Liver (tissue), 3 donors: ENCODE data around the gene EME1.

ENCODE experiments used
- EGR1 ChIP-seq, 2 donors: IDR thresholded peaks; 2 replicates each; pipeline ENCODE4 v1.6.1; 2016 to 2018; ENCODE audit warnings: antibody characterized with exemption in 2 of 2, low read depth in 2 of 2
- FOXA1 ChIP-seq: IDR thresholded peaks from 2 replicates; pipeline ENCODE4 v1.6.1; 2016; ENCODE audit warnings: antibody characterized with exemption
- HNF4A ChIP-seq, 2 donors: conservative IDR thresholded peaks; 2 replicates each; pipeline ENCODE4 v1.6.1; 2016; ENCODE audit warnings: antibody characterized with exemption in 2 of 2, mild to moderate bottlenecking in 2 of 2
- RAD21 ChIP-seq, 2 donors: IDR thresholded peaks; 2 replicates each; pipeline ENCODE4 v1.6.1; 2016; ENCODE audit warnings: antibody characterized with exemption in 2 of 2, mild to moderate bottlenecking in 2 of 2
- TAF1 ChIP-seq: conservative IDR thresholded peaks from 2 replicates; pipeline ENCODE4 v1.6.1; 2016; ENCODE audit warnings: antibody characterized with exemption, mild to moderate bottlenecking
- YY1 ChIP-seq: IDR thresholded peaks from 2 replicates; pipeline ENCODE4 v1.6.1; 2016; ENCODE audit warnings: antibody characterized with exemption, mild to moderate bottlenecking
- TF ChIP-seq, protein P1 (sequence below): fragments of 150-350 bp; IDR thresholded peaks from 2 replicates; pipeline ENCODE4 v1.5.1; 2017; ENCODE audit warnings: improper control_type of control experiment, low read depth, low read length; ENCODE audit not compliant: missing input control
- TF ChIP-seq, protein P2 (sequence below): IDR thresholded peaks from 2 replicates; pipeline ENCODE4 v1.6.1; 2016; ENCODE audit warnings: antibody characterized with exemption, mild to moderate bottlenecking
- TF ChIP-seq, protein P3 (sequence below): IDR thresholded peaks from 2 replicates; pipeline ENCODE4 v1.6.1; 2016; ENCODE audit warnings: antibody characterized with exemption
- donor health status: healthy.
- donor health status: healthy.

DNA sequence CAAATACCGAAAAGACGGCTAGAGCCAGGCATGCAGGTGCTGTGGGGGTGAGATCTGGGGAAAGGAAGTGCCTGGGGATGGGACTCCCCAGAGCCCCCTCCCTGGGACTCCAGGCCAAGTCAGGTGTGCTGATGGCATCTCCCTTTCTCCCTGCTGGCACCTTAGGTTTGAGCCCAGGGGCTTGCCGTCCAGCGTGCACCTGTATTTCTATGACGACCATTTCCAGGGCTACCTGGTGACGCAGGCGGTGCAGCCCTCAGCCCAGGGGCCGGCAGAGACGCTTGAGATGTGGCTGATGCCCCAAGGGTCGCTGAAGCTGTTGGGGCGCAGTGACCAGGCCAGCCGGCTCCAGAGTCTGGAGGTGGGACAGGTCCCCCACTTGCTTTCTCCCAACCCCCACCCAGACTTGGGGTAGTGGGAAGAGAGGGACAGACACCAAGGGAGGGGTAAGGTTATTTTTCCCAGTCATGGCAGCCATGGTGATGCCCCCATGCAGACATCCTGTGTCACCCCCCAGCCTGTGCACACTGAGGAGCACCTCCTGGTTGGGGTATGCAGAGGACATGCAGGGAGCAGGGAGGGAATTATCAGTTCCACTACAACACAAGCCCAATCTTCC is 16.0 kb upstream of the EME1 start:
- TF ChIP-seq, protein P1, sequence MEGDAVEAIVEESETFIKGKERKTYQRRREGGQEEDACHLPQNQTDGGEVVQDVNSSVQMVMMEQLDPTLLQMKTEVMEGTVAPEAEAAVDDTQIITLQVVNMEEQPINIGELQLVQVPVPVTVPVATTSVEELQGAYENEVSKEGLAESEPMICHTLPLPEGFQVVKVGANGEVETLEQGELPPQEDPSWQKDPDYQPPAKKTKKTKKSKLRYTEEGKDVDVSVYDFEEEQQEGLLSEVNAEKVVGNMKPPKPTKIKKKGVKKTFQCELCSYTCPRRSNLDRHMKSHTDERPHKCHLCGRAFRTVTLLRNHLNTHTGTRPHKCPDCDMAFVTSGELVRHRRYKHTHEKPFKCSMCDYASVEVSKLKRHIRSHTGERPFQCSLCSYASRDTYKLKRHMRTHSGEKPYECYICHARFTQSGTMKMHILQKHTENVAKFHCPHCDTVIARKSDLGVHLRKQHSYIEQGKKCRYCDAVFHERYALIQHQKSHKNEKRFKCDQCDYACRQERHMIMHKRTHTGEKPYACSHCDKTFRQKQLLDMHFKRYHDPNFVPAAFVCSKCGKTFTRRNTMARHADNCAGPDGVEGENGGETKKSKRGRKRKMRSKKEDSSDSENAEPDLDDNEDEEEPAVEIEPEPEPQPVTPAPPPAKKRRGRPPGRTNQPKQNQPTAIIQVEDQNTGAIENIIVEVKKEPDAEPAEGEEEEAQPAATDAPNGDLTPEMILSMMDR: no peak
- TF ChIP-seq FOXA1 (no peak), HNF4A (conservative IDR thresholded peaks at IDR 0.05) (no peak), YY1 (no peak), RAD21 (IDR thresholded peaks at IDR 0.05) (no peak), EGR1 (IDR thresholded peaks at IDR 0.05; ENCODE audit: low read depth in 2 of 2) (no peak), TAF1 (no peak)
- TF ChIP-seq, protein P2, sequence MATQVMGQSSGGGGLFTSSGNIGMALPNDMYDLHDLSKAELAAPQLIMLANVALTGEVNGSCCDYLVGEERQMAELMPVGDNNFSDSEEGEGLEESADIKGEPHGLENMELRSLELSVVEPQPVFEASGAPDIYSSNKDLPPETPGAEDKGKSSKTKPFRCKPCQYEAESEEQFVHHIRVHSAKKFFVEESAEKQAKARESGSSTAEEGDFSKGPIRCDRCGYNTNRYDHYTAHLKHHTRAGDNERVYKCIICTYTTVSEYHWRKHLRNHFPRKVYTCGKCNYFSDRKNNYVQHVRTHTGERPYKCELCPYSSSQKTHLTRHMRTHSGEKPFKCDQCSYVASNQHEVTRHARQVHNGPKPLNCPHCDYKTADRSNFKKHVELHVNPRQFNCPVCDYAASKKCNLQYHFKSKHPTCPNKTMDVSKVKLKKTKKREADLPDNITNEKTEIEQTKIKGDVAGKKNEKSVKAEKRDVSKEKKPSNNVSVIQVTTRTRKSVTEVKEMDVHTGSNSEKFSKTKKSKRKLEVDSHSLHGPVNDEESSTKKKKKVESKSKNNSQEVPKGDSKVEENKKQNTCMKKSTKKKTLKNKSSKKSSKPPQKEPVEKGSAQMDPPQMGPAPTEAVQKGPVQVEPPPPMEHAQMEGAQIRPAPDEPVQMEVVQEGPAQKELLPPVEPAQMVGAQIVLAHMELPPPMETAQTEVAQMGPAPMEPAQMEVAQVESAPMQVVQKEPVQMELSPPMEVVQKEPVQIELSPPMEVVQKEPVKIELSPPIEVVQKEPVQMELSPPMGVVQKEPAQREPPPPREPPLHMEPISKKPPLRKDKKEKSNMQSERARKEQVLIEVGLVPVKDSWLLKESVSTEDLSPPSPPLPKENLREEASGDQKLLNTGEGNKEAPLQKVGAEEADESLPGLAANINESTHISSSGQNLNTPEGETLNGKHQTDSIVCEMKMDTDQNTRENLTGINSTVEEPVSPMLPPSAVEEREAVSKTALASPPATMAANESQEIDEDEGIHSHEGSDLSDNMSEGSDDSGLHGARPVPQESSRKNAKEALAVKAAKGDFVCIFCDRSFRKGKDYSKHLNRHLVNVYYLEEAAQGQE: no peak
- TF ChIP-seq, protein P3, sequence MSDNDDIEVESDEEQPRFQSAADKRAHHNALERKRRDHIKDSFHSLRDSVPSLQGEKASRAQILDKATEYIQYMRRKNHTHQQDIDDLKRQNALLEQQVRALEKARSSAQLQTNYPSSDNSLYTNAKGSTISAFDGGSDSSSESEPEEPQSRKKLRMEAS: no peak
